WTC11 (cell line): Measurements from ENCODE around the gene RPL13. TPM values are rescaled to one million over a fixed set of nuclear protein-coding genes. Genes with fewer than 3 reads are reported as not detected.

Experiments used
- ATAC-seq: fragments of 200-7000 bp; cut with Tn5 transposase; 2 replicates; pipeline ENCODE4 v1.10.0; 2021; ENCODE audit warnings: mild to moderate bottlenecking, moderate library complexity
- CTCF ChIA-PET: fragments of 300-600 bp; sonication (Branson Sonifier 250); formaldehyde crosslinking; loops from one replicate; lab custom pipeline; 2021; ENCODE audit warnings: antibody characterized with exemption; lab: Charles Lee
- POLR2A ChIA-PET: fragments of 350-600 bp; sonication (Branson Sonifier 250); formaldehyde crosslinking; loops from one replicate; lab custom pipeline; 2021; ENCODE audit warnings: antibody characterized with exemption; lab: Charles Lee
- DNase-seq: peaks from one replicate; pipeline ENCODE4 v3.0.0; 2021; ENCODE audit warnings: low spot score
- H3K27ac Mint-ChIP-seq: 2 replicates; pipeline ENCODE4 v1.8.0; 2021; ENCODE audit warnings: mixed read lengths
- H3K27me3 Mint-ChIP-seq: 2 replicates; pipeline ENCODE4 v1.8.0; 2021; ENCODE audit warnings: low read depth, mild to moderate bottlenecking, moderate library complexity, mixed read lengths
- H3K36me3 Mint-ChIP-seq: 2 replicates; pipeline ENCODE4 v1.8.0; 2021; ENCODE audit warnings: mixed read lengths
- H3K4me1 Mint-ChIP-seq: 2 replicates; pipeline ENCODE4 v1.8.0; 2022; ENCODE audit warnings: mixed read lengths
- H3K4me3 Mint-ChIP-seq: 2 replicates; pipeline ENCODE4 v1.8.0; 2021; ENCODE audit warnings: mild to moderate bottlenecking, moderate library complexity, mixed read lengths
- H3K9me3 Mint-ChIP-seq: 2 replicates; pipeline ENCODE4 v1.8.0; 2021; ENCODE audit warnings: mixed read lengths
- CDX4 ChIP-seq: fragments of 250-450 bp; sonication (Bioruptor Pico); IDR thresholded peaks from 2 replicates; pipeline ENCODE4 v1.9.0; 2021; ENCODE audit warnings: moderate library complexity, mild to moderate bottlenecking, inconsistent platforms, borderline replicate concordance
- E2F5 ChIP-seq: sonication (generic); formaldehyde crosslinking; IDR thresholded peaks from 2 replicates; pipeline ENCODE4 v1.8.1; 2022; ENCODE audit warnings: mild to moderate bottlenecking, moderate library complexity, missing genetic modification reagents
- EMX1 ChIP-seq: fragments of 250-450 bp; sonication (Bioruptor Pico); IDR thresholded peaks from 2 replicates; pipeline ENCODE4 v1.8.0; 2021; ENCODE audit warnings: mild to moderate bottlenecking
- ERG ChIP-seq: fragments of 250-450 bp; sonication (Bioruptor Pico); IDR thresholded peaks from 2 replicates; pipeline ENCODE4 v1.8.0; 2021; ENCODE audit warnings: mild to moderate bottlenecking
- ETV6 ChIP-seq: sonication (generic); formaldehyde crosslinking; IDR thresholded peaks from 2 replicates; pipeline ENCODE4 v1.8.1; 2022; ENCODE audit warnings: mild to moderate bottlenecking, missing genetic modification reagents
- FOXK1 ChIP-seq: sonication (generic); formaldehyde crosslinking; IDR thresholded peaks from 2 replicates; pipeline ENCODE4 v1.8.0; 2022; ENCODE audit warnings: mild to moderate bottlenecking, moderate library complexity, missing genetic modification reagents
- GTF2I ChIP-seq: fragments of 250-450 bp; sonication (Bioruptor Pico); conservative IDR thresholded peaks from 2 replicates; pipeline ENCODE4 v1.4.0; 2021; ENCODE audit warnings: mild to moderate bottlenecking
- HMGXB4 ChIP-seq: sonication (generic); formaldehyde crosslinking; IDR thresholded peaks from 2 replicates; pipeline ENCODE4 v1.8.1; 2023; ENCODE audit warnings: mild to moderate bottlenecking, moderate library complexity, missing genetic modification reagents
- KAT7 ChIP-seq: sonication (generic); formaldehyde crosslinking; IDR thresholded peaks from 2 replicates; pipeline ENCODE4 v1.8.1; 2023; ENCODE audit warnings: missing genetic modification reagents, mild to moderate bottlenecking, borderline replicate concordance
- SP1 ChIP-seq: sonication (generic); formaldehyde crosslinking; conservative IDR thresholded peaks from 2 replicates; pipeline ENCODE4 v1.8.1; 2022; ENCODE audit warnings: missing genetic modification reagents
- USF1 ChIP-seq: sonication (generic); formaldehyde crosslinking; IDR thresholded peaks from 2 replicates; pipeline ENCODE4 v1.8.0; 2022; ENCODE audit warnings: mild to moderate bottlenecking, missing genetic modification reagents
- ZNF232 ChIP-seq: sonication (generic); formaldehyde crosslinking; IDR thresholded peaks from 2 replicates; pipeline ENCODE4 v1.8.0; 2022; ENCODE audit warnings: mild to moderate bottlenecking, missing genetic modification reagents
- ZNF263 ChIP-seq: sonication (generic); formaldehyde crosslinking; IDR thresholded peaks from 2 replicates; pipeline ENCODE4 v1.8.1; 2022; ENCODE audit warnings: low read depth, mild to moderate bottlenecking, moderate library complexity, missing genetic modification reagents
- ZNF281 ChIP-seq: sonication (generic); formaldehyde crosslinking; IDR thresholded peaks from 2 replicates; pipeline ENCODE4 v1.8.0; 2023; ENCODE audit warnings: mild to moderate bottlenecking, missing genetic modification reagents
- ZNF425 ChIP-seq: fragments of 250-450 bp; sonication (Bioruptor Pico); conservative IDR thresholded peaks from 2 replicates; pipeline ENCODE4 v1.9.0; 2021; ENCODE audit warnings: mild to moderate bottlenecking
- ZNF512 ChIP-seq: sonication (generic); formaldehyde crosslinking; IDR thresholded peaks from 2 replicates; pipeline ENCODE4 v1.8.1; 2022; ENCODE audit warnings: missing genetic modification reagents, borderline replicate concordance
- total RNA-seq: library from RNA; stranded (reverse); gene quantifications from 3 replicates; pipeline ENCODE4 v1.2.3, GENCODE V29; 2021

The RPL13 gene
- total RNA-seq, 1 experiment from 2014 or later = 2,631 TPM

GRCh38 chr16:89519881-89520280, 40.6 kb upstream of the RPL13 start:
- Mint-ChIP-seq H3K4me3 (no peak overlapping the region), H3K27ac (no peak overlapping the region), H3K9me3 (no peaks in the 10 kb centered on the region), H3K36me3 (peaks cover 63% of the 10 kb centered on the region), H3K4me1 (peaks cover 11% of the 10 kb centered on the region), H3K27me3 (no peaks in the 10 kb centered on the region)
- no peak for DNase-seq
- POLR2A ChIA-PET = no interaction called here
- CTCF ChIA-PET = no interaction called here
- TF ChIP-seq ZNF425 (no peak), CDX4 (CRISPR knock-in tag) (no peak), SP1 (CRISPR knock-in tag) (no peak), FOXK1 (no peak), ZNF263 (no peak), EMX1 (no peak), E2F5 (no peak), HMGXB4 (CRISPR knock-in tag) (no peak), GTF2I (no peak), ZNF232 (CRISPR knock-in tag) (no peak), ZNF512 (CRISPR knock-in tag) (no peak), ZNF281 (no peak), ETV6 (CRISPR knock-in tag) (no peak), ERG (CRISPR knock-in tag) (no peak), USF1 (no peak), KAT7 (CRISPR knock-in tag) (no peak)
- ATAC-seq = no peak
